ENCODE measurements around the gene CREG1.

- TF ChIP-seq SP1 (IDR thresholded peaks at IDR 0.05; ENCODE audit: low read depth, low read length) (no peak), EZH2 (IDR thresholded peaks at IDR 0.05; ENCODE audit: low read depth, low read length, severe bottlenecking) (no peak), CTCF (IDR thresholded peaks at IDR 0.05; ENCODE audit: control extremely low read depth in 1 of 3, insufficient read depth in 1 of 3, low read depth in 1 of 3, low read length in 3 of 3) (no peak), POLR2A (IDR thresholded peaks at IDR 0.05; ENCODE audit: control extremely low read depth in 1 of 2, low read depth in 2 of 2, low read length in 2 of 2) (no peak), NRF1 (IDR thresholded peaks at IDR 0.05; ENCODE audit: low read depth, low read length) (no peak), ZNF274 (IDR thresholded peaks at IDR 0.05; ENCODE audit: borderline replicate concordance, extremely low read depth, low read length) (no peak), CHD2 (IDR thresholded peaks at IDR 0.05; ENCODE audit: low read length) (no peak), SUZ12 (IDR thresholded peaks at IDR 0.05; ENCODE audit: low read length) (no peak), MAX (IDR thresholded peaks at IDR 0.05) (no peak)
Measured at GRCh38 chr1:167588361-167588760, 34.8 kb upstream of the CREG1 start.

Measured in H1 (cell line).